Astrocyte (in vitro differentiated cells and primary cell): Measurements from ENCODE around the gene TMEM217. TPM values are rescaled to one million over a fixed set of nuclear protein-coding genes. Genes with fewer than 3 reads are reported as not detected.

ENCODE experiments used
- DNase-seq: peaks from one replicate; pipeline ENCODE4 v3.0.0-alpha.2; 2010; ENCODE audit warnings: low read depth
- FAIRE-seq: peaks from 2 replicates; lab custom pipeline; 2011; peaks lifted over from hg19 to GRCh38; lab: Jason Lieb, UNC
- H2AFZ ChIP-seq: 2 replicates; pipeline ENCODE4 v1.6.0; 2012; ENCODE audit warnings: low read depth, low read length, inconsistent platforms
- H3K27ac ChIP-seq: 2 replicates; pipeline ENCODE4 v1.5.1; 2011; ENCODE audit warnings: low read depth, low read length, inconsistent platforms
- H3K27me3 ChIP-seq: 2 replicates; pipeline ENCODE4 v1.6.0; 2011; ENCODE audit warnings: low read length, inconsistent platforms; ENCODE audit not compliant: insufficient read depth
- H3K36me3 ChIP-seq: 2 replicates; pipeline ENCODE4 v1.5.1; 2011; ENCODE audit warnings: low read length, inconsistent platforms; ENCODE audit not compliant: insufficient read depth
- H3K4me1 ChIP-seq: 2 replicates; pipeline ENCODE4 v1.5.1; 2011; ENCODE audit warnings: low read length, inconsistent platforms; ENCODE audit not compliant: insufficient read depth
- H3K4me2 ChIP-seq: 2 replicates; pipeline ENCODE4 v1.6.0; 2012; ENCODE audit warnings: low read length, inconsistent platforms
- H3K4me3 ChIP-seq: 2 replicates; pipeline ENCODE4 v1.5.1; 2011; ENCODE audit warnings: low read depth, mild to moderate bottlenecking, low read length, inconsistent platforms; ENCODE audit not compliant: insufficient read depth
- H3K79me2 ChIP-seq: 2 replicates; pipeline ENCODE4 v1.6.0; 2012; ENCODE audit warnings: mild to moderate bottlenecking, low read length, inconsistent platforms; ENCODE audit not compliant: insufficient read depth
- H3K9ac ChIP-seq: 2 replicates; pipeline ENCODE4 v1.6.0; 2012; ENCODE audit warnings: mild to moderate bottlenecking, low read length, inconsistent platforms
- H3K9me3 ChIP-seq: 2 replicates; pipeline ENCODE4 v1.5.1; 2012; ENCODE audit warnings: low read depth, mild to moderate bottlenecking, low read length, inconsistent platforms; ENCODE audit not compliant: insufficient read depth
- H4K20me1 ChIP-seq: 2 replicates; pipeline ENCODE4 v1.6.0; 2012; ENCODE audit warnings: low read length, inconsistent platforms; ENCODE audit not compliant: insufficient read depth
- H3K27ac Mint-ChIP-seq: one replicate; pipeline ENCODE4 v1.8.0; 2021; ENCODE audit warnings: mild to moderate bottlenecking, mixed read lengths; ENCODE audit not compliant: unreplicated experiment
- H3K27me3 Mint-ChIP-seq: one replicate; pipeline ENCODE4 v1.8.0; 2021; ENCODE audit warnings: low read depth, mixed read lengths; ENCODE audit not compliant: unreplicated experiment
- H3K36me3 Mint-ChIP-seq: one replicate; pipeline ENCODE4 v1.8.0; 2021; ENCODE audit warnings: low read depth, mixed read lengths; ENCODE audit not compliant: unreplicated experiment
- H3K4me1 Mint-ChIP-seq: one replicate; pipeline ENCODE4 v1.8.0; 2021; ENCODE audit warnings: low read depth, mixed read lengths; ENCODE audit not compliant: unreplicated experiment
- H3K4me3 Mint-ChIP-seq: one replicate; pipeline ENCODE4 v1.8.0; 2021; ENCODE audit warnings: mild to moderate bottlenecking, moderate library complexity, mixed read lengths; ENCODE audit not compliant: unreplicated experiment
- H3K9me3 Mint-ChIP-seq: one replicate; pipeline ENCODE4 v1.8.0; 2021; ENCODE audit warnings: mild to moderate bottlenecking, mixed read lengths; ENCODE audit not compliant: unreplicated experiment
- CTCF ChIP-seq: IDR thresholded peaks from 2 replicates; pipeline ENCODE4 v1.5.1; 2011; ENCODE audit warnings: low read depth, mild to moderate bottlenecking, inconsistent platforms, low read length, moderate library complexity; ENCODE audit not compliant: insufficient read depth
- EZH2 ChIP-seq: IDR thresholded peaks from 2 replicates; pipeline ENCODE4 v1.6.1; 2012; ENCODE audit warnings: mild to moderate bottlenecking, low read length, inconsistent platforms; ENCODE audit not compliant: insufficient read depth
- total RNA-seq: library from RNA; stranded (reverse); gene quantifications from 2 replicates; pipeline ENCODE4 v1.2.1, GENCODE V29; 2021

Gene TMEM217
- total RNA-seq, 1 donor from 2014 or later, result 7.3 TPM

- TF ChIP-seq CTCF (peak; percentile 95), EZH2 (no peak)
- H3K27ac ChIP-seq, result peak overlapping the region; percentile 67
- peaks cover 26% of the 10 kb centered on the region for H3K36me3 ChIP-seq
- peak overlapping the region; percentile 95 for H3K9ac ChIP-seq
- FAIRE-seq, result no peak
- peaks cover 19% of the 10 kb centered on the region for H3K4me1 Mint-ChIP-seq
- H3K9me3 ChIP-seq, result no peaks in the 10 kb centered on the region
- H3K4me3 ChIP-seq, result peak overlapping the region; percentile 87
- no peaks in the 10 kb centered on the region for H3K9me3 Mint-ChIP-seq
- peak; percentile 87 for DNase-seq
- no peak overlapping the region for H2AFZ ChIP-seq
- peak overlapping the region; percentile 88 for H3K27ac Mint-ChIP-seq
- H3K27me3 Mint-ChIP-seq, result no peaks in the 10 kb centered on the region
- H3K79me2 ChIP-seq, result peaks cover 26% of the 10 kb centered on the region
- H4K20me1 ChIP-seq, result peaks cover 36% of the 10 kb centered on the region
- H3K27me3 ChIP-seq, result no peaks in the 10 kb centered on the region
- H3K4me2 ChIP-seq, result peak overlapping the region; percentile 88
- peak overlapping the region; percentile 91 for H3K4me3 Mint-ChIP-seq
- peaks cover 9% of the 10 kb centered on the region for H3K4me1 ChIP-seq
- H3K36me3 Mint-ChIP-seq, result peaks cover 11% of the 10 kb centered on the region
Observed at GRCh38 chr6:37171970-37172812, 85.8 kb downstream of the TMEM217 start.

GRCh38 chr6:37171201-37171969, 86.6 kb downstream of the TMEM217 start:
- H3K27ac ChIP-seq, result peak overlapping the region; percentile 67
- TF ChIP-seq EZH2, result no peak
- no peak for TF ChIP-seq CTCF
- FAIRE-seq, result no peak

More at GRCh38 chr6:37171201-37171969, 86.6 kb downstream of the TMEM217 start:
- Histone ChIP-seq H3K4me2 (peak overlapping the region; percentile 88), H3K4me1 (peaks cover 9% of the 10 kb centered on the region), H3K27me3 (no peaks in the 10 kb centered on the region), H3K36me3 (peaks cover 26% of the 10 kb centered on the region), H3K9me3 (no peaks in the 10 kb centered on the region), H3K79me2 (peaks cover 26% of the 10 kb centered on the region), H2AFZ (no peak overlapping the region), H3K9ac (peak overlapping the region; percentile 95), H3K4me3 (peak overlapping the region; percentile 87), H4K20me1 (peaks cover 36% of the 10 kb centered on the region)
- Mint-ChIP-seq H3K4me3 (peak overlapping the region; percentile 91), H3K27ac (peak overlapping the region; percentile 89), H3K27me3 (no peaks in the 10 kb centered on the region), H3K36me3 (peaks cover 10% of the 10 kb centered on the region), H3K4me1 (peaks cover 19% of the 10 kb centered on the region), H3K9me3 (no peaks in the 10 kb centered on the region)
- DNase-seq, result peak; percentile 67
